MM.1S (cell line): ENCODE results near the gene EYA2.

Experiments used
- DNase-seq: peaks from one replicate; pipeline ENCODE4 v3.0.0-alpha.2; 2015
- H2AFZ ChIP-seq: fragments of 300-600 bp; sonication (generic); 2 replicates; pipeline ENCODE4 v1.6.0; 2016; ENCODE audit warnings: antibody characterized with exemption, low read length
- H3F3A ChIP-seq: fragments of 300-600 bp; sonication (generic); 2 replicates; pipeline ENCODE4 v1.6.1; 2016; ENCODE audit warnings: mild to moderate bottlenecking, antibody characterized with exemption, low read length, moderate library complexity, mixed read lengths; ENCODE audit not compliant: insufficient read depth
- H3K27ac ChIP-seq: fragments of 300-600 bp; sonication (generic); 2 replicates; pipeline ENCODE4 v1.5.1; 2016; ENCODE audit warnings: mild to moderate bottlenecking, low read length
- H3K27me3 ChIP-seq: fragments of 300-600 bp; sonication (generic); replicated peaks from 2 replicates; pipeline ENCODE4 v1.6.0; 2016; ENCODE audit warnings: low read length; ENCODE audit not compliant: insufficient read depth
- H3K36me3 ChIP-seq: fragments of 300-600 bp; sonication (generic); replicated peaks from 2 replicates; pipeline ENCODE4 v1.6.1; 2016; ENCODE audit warnings: mild to moderate bottlenecking, low read length, mixed read lengths; ENCODE audit not compliant: insufficient read depth
- H3K4me1 ChIP-seq: fragments of 300-600 bp; sonication (generic); 2 replicates; pipeline ENCODE4 v1.6.1; 2016; ENCODE audit warnings: low read length, mixed read lengths
- H3K4me2 ChIP-seq: fragments of 300-600 bp; sonication (generic); 2 replicates; pipeline ENCODE4 v1.6.0; 2016; ENCODE audit warnings: low read depth, low read length
- H3K4me3 ChIP-seq: fragments of 300-600 bp; sonication (generic); 2 replicates; pipeline ENCODE4 v1.5.1; 2016; ENCODE audit warnings: low read length, mixed read lengths
- H3K79me2 ChIP-seq: fragments of 300-600 bp; sonication (generic); 2 replicates; pipeline ENCODE4 v1.6.1; 2016; ENCODE audit warnings: mixed run types, low read length, mixed read lengths
- H3K9ac ChIP-seq: fragments of 300-600 bp; sonication (generic); 2 replicates; pipeline ENCODE4 v1.6.1; 2016; ENCODE audit warnings: low read length, mixed read lengths
- H3K9me2 ChIP-seq: fragments of 300-600 bp; sonication (generic); replicated peaks from 2 replicates; pipeline ENCODE4 v1.6.1; 2016; ENCODE audit warnings: mild to moderate bottlenecking, low read length, mixed read lengths; ENCODE audit not compliant: insufficient read depth
- H3K9me3 ChIP-seq: fragments of 300-600 bp; sonication (generic); replicated peaks from 2 replicates; pipeline ENCODE4 v1.6.1; 2016; ENCODE audit warnings: mild to moderate bottlenecking, low read length, mixed read lengths; ENCODE audit not compliant: insufficient read depth
- H4K20me1 ChIP-seq: fragments of 300-600 bp; sonication (generic); 2 replicates; pipeline ENCODE4 v1.6.1; 2016; ENCODE audit warnings: mild to moderate bottlenecking, low read length, moderate library complexity, mixed read lengths; ENCODE audit not compliant: insufficient read depth
- EZH2 ChIP-seq: fragments of 300-600 bp; sonication (generic); optimal IDR thresholded peaks from 2 replicates; pipeline ENCODE3; 2017; ENCODE audit warnings: low read depth, mild to moderate bottlenecking, antibody characterized with exemption, low read length, mixed read lengths
- EZH2phosphoT487 ChIP-seq: fragments of 300-600 bp; sonication (generic); IDR thresholded peaks from 2 replicates; pipeline ENCODE4 v1.6.1; 2018; ENCODE audit warnings: antibody characterized with exemption, low read length
- TF ChIP-seq, protein P1 (sequence below): fragments of 300-600 bp; sonication (generic); IDR thresholded peaks from 2 replicates; pipeline ENCODE4 v1.5.1; 2016; ENCODE audit warnings: antibody characterized with exemption, low read length, mixed read lengths

The EYA2 gene

DNA sequence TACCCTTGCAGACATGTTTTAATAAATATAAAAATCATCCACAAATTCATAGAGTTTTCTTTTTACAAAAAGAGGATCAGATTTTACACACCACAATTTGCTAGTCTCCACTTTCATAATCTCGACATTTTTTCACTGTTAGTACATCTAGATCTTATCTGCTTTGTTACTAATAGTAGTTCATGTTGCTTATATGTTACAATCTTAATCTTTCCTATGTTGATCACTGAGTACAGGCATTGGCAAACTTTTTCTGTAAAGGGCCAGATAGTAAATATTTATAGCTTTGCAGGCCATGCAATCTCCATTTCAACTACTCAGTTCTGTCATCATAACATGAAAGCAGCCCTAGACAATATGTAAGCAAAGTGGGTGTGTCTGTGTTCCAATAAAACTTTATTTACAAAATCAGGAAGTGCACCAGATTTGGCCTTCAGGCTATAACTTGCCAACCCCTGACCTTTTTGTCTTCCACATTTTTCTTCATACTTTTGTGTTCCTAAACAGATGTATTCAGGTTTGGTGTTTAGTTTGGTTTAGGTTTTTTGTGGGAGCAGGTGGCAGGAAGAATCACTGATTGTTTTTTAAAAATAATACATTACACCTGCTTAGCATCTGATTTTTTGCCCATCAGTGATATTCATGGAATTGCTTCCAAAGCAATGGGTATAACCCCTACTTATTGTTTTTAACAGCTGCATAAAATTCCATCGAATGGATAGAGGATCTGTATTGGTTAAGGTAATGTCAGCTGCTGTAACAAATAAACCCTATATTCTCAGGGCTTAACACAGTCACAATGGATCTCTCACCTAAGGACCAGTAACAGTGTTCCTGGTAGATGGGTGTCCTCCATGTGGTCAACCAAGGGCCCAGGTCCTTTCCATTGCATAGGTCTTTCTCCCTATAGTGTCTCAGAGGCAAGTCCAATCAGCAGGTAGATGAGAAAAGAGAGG lies 61.2 kb downstream of the EYA2 start:
- TF ChIP-seq, protein P1, sequence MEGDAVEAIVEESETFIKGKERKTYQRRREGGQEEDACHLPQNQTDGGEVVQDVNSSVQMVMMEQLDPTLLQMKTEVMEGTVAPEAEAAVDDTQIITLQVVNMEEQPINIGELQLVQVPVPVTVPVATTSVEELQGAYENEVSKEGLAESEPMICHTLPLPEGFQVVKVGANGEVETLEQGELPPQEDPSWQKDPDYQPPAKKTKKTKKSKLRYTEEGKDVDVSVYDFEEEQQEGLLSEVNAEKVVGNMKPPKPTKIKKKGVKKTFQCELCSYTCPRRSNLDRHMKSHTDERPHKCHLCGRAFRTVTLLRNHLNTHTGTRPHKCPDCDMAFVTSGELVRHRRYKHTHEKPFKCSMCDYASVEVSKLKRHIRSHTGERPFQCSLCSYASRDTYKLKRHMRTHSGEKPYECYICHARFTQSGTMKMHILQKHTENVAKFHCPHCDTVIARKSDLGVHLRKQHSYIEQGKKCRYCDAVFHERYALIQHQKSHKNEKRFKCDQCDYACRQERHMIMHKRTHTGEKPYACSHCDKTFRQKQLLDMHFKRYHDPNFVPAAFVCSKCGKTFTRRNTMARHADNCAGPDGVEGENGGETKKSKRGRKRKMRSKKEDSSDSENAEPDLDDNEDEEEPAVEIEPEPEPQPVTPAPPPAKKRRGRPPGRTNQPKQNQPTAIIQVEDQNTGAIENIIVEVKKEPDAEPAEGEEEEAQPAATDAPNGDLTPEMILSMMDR = no peak
- TF ChIP-seq EZH2 = no peak
- no peak for TF ChIP-seq EZH2phosphoT487
- no peak overlapping the region for H3K9ac ChIP-seq
- no peaks in the 10 kb centered on the region for H3K36me3 ChIP-seq
- H3K9me3 ChIP-seq = no peaks in the 10 kb centered on the region
- DNase-seq = no peak
- H2AFZ ChIP-seq = no peak overlapping the region
- H3K27me3 ChIP-seq = no peaks in the 10 kb centered on the region
- no peak overlapping the region for H3K27ac ChIP-seq
- H3K4me1 ChIP-seq = no peaks in the 10 kb centered on the region
- no peaks in the 10 kb centered on the region for H3K79me2 ChIP-seq
- H3K4me2 ChIP-seq = no peak overlapping the region
- H3K4me3 ChIP-seq = no peak overlapping the region
- H3F3A ChIP-seq = no peaks in the 10 kb centered on the region
- no peaks in the 10 kb centered on the region for H3K9me2 ChIP-seq
- no peaks in the 10 kb centered on the region for H4K20me1 ChIP-seq

DNA sequence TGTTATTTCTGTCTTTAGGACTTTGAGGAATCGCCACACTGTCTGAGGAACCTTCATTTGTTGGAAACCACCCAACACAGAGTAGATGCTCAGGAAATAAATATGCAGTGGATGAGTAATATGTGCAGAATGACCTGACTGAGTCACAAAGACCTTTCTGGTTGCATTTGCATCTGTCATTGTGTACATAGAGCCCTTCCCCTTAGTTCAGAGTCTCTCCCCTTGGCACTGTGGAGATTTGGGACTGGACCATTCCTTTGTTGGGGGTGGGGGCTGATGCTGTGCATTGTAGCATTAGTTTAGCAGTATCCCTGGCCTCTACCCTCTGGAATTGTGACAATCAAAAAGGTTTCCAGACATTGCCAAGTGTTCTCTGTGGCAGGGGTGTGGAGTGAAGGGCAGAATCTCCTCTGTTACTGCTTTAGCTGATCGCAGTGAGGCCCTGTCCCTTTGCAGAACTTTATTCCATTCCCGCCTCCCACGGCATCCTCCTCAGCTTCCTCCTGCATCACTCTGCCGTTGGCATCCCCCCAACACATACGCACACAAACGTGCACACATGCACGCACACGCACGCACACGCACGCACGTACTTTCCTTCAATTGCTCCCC lies 64.5 kb downstream of the EYA2 start:
- Histone ChIP-seq H3K27me3 (no peaks in the 10 kb centered on the region), H3F3A (no peaks in the 10 kb centered on the region), H3K9me2 (no peaks in the 10 kb centered on the region), H3K27ac (no peak overlapping the region), H3K4me2 (no peak overlapping the region), H3K36me3 (no peaks in the 10 kb centered on the region), H3K9ac (no peak overlapping the region), H2AFZ (no peak overlapping the region), H3K4me3 (no peak overlapping the region), H3K79me2 (no peaks in the 10 kb centered on the region), H3K9me3 (no peaks in the 10 kb centered on the region), H3K4me1 (peaks cover 2% of the 10 kb centered on the region; the same call in 1 of the 2 replicates), H4K20me1 (no peaks in the 10 kb centered on the region)
- TF ChIP-seq EZH2 (no peak), EZH2phosphoT487 (no peak)
- TF ChIP-seq, protein P1 = no peak
- DNase-seq = no peak

DNA sequence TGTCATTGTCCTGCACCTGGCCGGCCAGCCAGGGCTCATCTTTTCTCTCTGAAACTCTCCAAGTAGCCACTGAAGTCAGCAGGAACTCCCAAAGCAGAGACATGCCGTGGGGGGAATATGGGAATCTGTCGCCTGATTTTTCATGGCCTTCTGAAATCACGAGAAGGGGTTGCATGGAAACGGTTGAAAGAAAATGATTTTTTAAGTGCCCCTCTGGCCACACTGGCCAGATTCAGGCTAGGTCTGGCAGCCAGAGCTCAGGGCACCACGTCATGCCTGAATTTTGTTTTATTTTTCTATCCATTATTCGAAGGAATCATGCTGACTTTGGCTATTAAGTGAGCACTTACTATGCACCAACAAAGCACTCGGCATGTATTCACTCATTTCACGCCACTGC lies 65.2 kb downstream of the EYA2 start:
- H3K9me3 ChIP-seq = no peaks in the 10 kb centered on the region
- no peak for TF ChIP-seq EZH2phosphoT487
- no peak for TF ChIP-seq EZH2
- TF ChIP-seq, protein P1 = no peak
- H4K20me1 ChIP-seq = no peaks in the 10 kb centered on the region
- H3K27ac ChIP-seq = no peak overlapping the region
- H3K27me3 ChIP-seq = no peaks in the 10 kb centered on the region
- no peak overlapping the region for H2AFZ ChIP-seq
- no peaks in the 10 kb centered on the region for H3K9me2 ChIP-seq
- H3K79me2 ChIP-seq = no peaks in the 10 kb centered on the region
- H3K4me3 ChIP-seq = no peak overlapping the region
- no peaks in the 10 kb centered on the region for H3K36me3 ChIP-seq
- no peak for DNase-seq
- no peak overlapping the region for H3K4me2 ChIP-seq
- peaks cover 2% of the 10 kb centered on the region; the same call in 1 of the 2 replicates for H3K4me1 ChIP-seq
- H3F3A ChIP-seq = no peaks in the 10 kb centered on the region
- no peak overlapping the region for H3K9ac ChIP-seq
